COLO668 (cell line): ENCODE results near the gene LHX3.

Source experiments
- DNase-seq: peaks from one replicate; lab custom pipeline; 2025; ENCODE audit not compliant: unreplicated experiment; lab: John Stamatoyannopoulos, UW

LHX3 gene

DNA sequence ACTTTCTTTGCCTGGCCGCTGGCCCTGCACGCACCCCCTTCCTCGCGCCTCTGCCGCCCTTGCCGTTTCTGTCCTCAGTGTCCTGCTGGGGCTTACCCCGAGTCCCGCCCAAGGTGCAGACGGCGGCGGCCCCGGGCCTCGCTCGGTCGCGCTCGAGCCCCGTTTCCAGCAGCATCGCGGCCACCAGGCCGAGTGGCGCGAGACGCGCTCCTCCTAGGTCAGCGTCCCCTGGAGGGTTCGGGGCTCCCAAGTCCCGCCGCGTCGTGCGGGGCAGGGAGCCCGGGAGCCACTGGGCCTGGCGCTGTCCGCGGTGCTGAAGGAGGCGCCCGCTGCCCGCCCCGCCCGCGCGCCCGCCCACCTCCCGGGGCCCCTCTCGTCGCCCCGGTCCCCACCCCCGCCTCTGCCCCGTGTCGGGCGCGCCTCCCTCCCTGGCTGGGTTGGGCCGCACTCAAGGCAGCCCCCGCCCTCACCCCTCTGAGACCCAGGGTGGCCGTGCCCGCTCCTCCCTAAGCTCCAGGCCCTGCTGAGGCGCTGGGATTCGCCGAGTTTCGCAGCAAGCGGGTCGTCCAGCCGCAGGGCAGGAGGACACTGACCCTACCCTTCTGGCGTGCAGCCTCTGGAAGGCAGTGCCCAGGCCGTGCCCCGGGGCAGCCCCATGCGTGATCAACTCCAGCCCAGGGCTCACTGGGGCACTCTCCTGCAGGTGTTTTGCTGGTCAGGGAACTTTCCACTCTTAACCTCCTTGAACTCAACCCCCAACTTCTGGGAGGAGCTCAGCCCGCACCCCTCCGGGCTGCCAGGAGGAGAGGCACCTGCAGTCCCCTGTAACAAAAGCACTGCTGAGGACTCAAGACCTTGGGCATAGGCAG, at the start of gene LHX3:
LHX3 (minus strand) TSS at position 291 of the 869 bp plus-strand sequence; CDS start at position 175, 116 bp downstream.
- DNase-seq = no peak

DNA sequence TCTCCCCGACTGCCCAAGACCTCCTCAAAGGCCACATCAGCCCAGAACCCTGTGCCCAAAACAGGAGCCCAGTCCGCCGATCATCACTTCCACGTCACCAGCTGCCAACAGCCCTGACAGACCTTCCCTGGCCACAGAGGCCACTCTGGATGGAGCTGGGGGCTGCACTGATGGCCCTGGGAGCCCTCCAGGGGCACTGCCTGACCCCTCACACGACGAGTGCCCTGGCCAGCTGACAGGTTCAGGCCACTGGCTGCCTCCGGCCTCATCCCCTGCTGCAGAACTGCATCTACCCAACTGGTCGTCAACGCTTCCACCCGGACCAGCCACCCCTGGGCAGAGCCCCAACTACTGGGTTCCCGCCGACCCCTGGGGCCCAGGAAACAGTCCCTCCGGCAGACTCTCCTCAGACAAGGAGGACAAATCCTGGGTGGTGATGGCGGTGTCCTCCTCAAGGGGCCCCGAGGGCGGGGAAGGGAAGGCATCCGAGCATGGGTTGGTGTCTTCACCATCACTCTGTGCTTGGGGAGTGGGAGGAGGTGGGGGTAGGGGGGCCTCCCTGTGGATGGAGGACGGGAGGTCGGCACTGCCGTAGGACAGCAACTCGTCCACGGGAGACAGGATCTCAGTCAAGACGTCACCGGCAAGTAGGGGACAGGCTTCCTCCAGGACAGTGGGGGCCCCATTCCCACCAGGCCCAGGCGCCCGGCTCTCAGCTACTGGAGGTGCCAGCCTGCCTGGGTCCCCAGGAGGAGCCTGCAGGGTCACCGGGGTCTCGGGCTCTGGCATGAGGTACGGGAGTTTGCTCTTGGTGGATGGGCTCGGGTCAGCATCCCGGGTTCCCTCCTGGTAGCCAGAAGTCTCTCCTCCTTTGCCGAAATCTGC, 48.6 kb upstream of the LHX3 start:
- DNase-seq = no peak

DNA sequence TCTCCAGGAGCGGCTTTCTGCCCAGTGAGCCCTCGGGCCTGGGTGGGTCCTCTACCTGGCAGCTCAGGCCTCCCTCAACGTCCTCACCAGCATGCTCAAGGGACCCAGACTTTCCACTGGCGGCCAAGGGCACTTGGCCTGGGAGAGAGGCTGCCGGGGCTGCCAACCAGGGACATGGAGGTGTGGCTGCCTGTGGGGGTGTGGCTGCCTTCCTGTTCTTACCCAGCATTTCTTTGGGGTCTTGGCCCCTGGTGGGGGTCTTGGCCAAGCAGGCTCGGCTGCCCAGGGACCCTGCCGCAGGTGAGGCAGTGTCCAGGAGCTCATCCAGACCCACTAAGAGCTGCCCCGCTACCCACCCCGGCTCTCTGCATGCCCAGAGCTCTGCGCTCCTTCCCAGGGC, 47.9 kb upstream of the LHX3 start:
- DNase-seq = no peak

DNA sequence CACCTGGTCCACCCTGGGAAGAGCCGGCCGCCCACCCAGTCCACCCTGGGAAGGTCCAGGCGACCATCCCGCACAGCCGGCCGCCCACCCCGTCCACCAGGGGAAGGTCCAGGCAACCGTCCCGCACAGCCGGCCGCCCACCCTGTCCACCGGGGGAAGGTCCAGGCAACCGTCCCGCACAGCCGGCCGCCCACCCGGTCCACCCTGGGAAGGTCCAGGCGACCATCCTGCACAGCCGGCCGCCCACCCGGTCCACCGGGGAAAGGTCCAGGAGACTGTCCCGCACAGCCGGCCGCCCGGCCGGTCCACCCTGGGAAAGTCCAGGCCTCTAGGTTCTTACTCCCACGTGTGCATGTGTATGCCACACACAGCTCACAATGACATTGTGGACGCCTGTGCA, 47.4 kb upstream of the LHX3 start:
- no peak for DNase-seq

GRCh38 chr9:136251264-136252115, 46.6 kb upstream of the LHX3 start:
- no peak for DNase-seq

GRCh38 chr9:136250676-136251075, 45.7 kb upstream of the LHX3 start:
- DNase-seq = no peak

DNA sequence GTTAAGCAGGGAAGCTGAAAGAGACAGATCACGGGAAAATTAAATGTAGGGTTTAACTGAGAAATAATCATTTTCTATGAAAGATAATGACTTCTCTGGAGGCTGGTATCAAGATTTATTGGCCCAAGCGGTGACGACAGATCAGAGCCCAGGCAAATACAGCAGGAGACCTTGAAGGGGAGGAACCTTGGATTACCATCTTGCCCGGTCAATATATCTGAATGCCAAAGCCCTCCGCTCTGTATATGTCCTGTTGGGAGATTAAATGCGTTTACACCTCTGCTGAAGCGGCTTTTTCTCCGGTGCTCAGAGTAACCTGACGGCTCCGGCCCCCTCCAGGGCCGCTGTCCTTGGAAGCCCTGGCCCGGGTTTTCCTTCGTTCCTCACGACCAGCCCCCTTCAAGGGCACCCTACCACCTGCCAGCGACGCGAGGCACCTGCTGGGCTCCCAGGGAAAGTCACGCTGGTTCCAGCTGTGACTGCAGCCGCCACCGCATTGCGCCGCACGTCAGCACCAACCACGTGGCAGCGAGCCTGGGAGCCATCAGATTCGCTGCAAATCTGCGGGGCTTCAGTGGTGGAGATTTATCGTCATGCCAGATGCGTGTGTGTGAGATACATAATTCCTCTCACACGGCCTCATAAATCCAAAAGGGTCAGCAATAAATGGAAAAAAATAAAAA, 45.1 kb upstream of the LHX3 start:
- DNase-seq = peak; percentile 80

- no peak for DNase-seq
Measured at GRCh38 chr9:136248951-136249876, 44.3 kb upstream of the LHX3 start.

- no peak for DNase-seq
Measured at GRCh38 chr9:136247947-136248637, 43.2 kb upstream of the LHX3 start.

- no peak for DNase-seq
Measured at GRCh38 chr9:136247551-136247916, 42.6 kb upstream of the LHX3 start.

DNA sequence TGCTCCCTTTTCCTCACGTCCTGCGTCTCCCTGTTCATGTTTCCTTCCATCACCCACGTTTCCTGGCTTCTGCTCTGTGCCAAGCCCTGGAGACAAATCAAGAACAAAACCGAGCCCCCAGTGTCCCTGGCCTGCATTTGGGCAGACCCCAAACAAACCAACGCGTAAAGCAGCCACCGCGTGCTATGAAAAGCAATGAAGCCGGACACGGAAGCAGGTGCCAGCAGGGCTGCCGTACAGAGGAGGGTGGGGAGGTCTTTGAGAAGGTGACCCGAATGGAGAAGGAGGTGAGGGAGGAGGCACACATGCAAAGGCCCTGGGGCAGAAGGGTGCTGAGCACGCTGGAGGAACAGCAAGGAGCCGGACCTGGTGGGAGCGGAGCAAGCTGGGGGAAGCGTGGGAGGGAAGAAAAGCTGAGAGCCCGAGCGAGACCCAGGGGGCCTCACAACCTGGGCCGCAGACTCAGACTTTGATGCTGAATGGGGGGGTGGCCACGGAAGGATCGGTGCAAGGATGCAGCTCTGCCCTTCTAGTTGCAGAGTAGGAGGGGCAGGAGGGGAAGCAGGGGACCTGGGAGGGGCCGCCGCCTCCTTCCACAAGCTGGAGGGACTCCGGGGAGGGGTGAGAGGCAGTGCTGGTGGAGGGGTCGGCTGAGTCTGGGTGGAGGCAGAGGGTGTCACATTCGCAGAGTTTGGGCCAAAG, 42.1 kb upstream of the LHX3 start:
- DNase-seq = no peak

- DNase-seq = peak; percentile 89
Measured at GRCh38 chr9:136245219-136246150, 40.6 kb upstream of the LHX3 start, which contains the start of gene QSOX2. QSOX2 (minus strand) TSS chr9:136245812; CDS start chr9:136245803, 9 bp downstream.

DNA sequence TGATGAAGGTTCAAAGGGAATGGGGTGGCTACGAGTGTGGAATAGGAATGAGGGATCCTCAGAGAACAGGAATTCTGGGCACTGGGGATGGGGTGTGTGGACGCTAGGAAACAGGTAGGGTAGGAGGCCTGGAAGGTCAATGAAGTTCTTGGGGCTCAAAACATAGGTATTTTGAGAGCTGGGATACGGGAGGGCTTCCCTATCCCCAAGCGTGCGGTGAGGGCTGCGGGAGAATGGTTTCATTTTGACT, 40.0 kb upstream of the LHX3 start:
- no peak for DNase-seq

GRCh38 chr9:136244122-136244968, 39.4 kb upstream of the LHX3 start:
- DNase-seq = no peak

DNA sequence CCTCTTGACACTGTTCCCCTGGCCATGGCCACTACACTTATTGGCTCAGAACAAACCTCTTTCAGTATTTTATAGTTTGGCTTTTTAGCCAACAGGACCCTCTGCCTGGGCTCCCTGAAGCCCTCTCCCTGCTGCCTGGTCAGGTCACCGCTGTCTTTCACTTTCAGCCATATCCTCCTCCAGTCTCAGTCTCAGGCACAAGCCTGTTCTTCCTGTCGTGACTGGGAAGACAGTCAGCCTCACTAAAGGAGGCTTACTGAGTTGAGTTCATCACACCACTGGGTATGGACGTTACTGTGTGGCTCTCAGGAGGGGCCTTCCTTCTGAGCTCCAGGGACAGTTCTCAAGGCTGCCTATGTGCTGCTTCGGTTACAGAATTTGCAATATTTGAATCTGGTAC, 38.7 kb upstream of the LHX3 start:
- no peak for DNase-seq

DNA sequence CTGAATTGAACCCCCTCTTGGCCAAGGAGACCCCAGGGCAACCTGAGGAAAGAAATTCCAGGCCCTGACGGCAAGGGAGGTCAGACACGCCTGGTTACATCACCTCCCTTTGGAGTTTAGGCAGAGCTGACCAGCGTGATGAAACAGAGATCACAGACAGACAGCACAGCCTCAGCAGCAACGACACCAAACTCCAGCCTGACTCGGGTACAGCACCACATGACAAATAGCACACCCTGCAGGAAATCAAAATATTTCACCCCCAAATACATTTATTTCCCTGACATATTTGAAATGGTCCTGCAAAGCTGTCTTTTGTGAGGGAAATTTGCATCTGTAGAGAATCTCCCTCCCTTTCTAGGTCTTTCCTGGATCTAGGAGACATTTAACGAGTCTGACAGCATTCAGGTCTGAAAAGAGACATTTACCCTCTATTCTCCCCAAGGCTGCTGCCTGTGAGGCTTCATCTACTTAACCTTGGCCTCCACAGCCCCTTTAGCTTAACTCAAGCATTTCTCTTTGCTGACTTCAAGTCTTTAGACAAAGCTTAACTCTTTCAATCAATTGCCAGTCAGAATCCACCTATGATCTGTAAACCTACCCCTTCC, 38.1 kb upstream of the LHX3 start:
- DNase-seq = no peak
